ENCODE results near the gene ARHGAP28.

ARHGAP28 gene

GRCh38 chr18:6793455-6793854, 63.9 kb downstream of the ARHGAP28 start:
- H3K27me3 ChIP-seq (ENCODE audit: insufficient read depth, poor library complexity, severe bottlenecking), result no peaks in the 10 kb centered on the region
- DNase-seq (ENCODE audit: low read depth in 1 of 2, low spot score in 1 of 2), result no peak
- TF ChIP-seq REST (IDR thresholded peaks at IDR 0.05; ENCODE audit: insufficient replicate concordance, low read depth) (no peak), GABPA (IDR thresholded peaks at IDR 0.05; ENCODE audit: low read depth) (no peak), POLR2AphosphoS5 (IDR thresholded peaks at IDR 0.05; ENCODE audit: low read depth) (no peak), SPI1 (IDR thresholded peaks at IDR 0.05; ENCODE audit: borderline replicate concordance, low read depth) (no peak)
- TF ChIP-seq, protein P1, sequence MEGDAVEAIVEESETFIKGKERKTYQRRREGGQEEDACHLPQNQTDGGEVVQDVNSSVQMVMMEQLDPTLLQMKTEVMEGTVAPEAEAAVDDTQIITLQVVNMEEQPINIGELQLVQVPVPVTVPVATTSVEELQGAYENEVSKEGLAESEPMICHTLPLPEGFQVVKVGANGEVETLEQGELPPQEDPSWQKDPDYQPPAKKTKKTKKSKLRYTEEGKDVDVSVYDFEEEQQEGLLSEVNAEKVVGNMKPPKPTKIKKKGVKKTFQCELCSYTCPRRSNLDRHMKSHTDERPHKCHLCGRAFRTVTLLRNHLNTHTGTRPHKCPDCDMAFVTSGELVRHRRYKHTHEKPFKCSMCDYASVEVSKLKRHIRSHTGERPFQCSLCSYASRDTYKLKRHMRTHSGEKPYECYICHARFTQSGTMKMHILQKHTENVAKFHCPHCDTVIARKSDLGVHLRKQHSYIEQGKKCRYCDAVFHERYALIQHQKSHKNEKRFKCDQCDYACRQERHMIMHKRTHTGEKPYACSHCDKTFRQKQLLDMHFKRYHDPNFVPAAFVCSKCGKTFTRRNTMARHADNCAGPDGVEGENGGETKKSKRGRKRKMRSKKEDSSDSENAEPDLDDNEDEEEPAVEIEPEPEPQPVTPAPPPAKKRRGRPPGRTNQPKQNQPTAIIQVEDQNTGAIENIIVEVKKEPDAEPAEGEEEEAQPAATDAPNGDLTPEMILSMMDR (IDR thresholded peaks at IDR 0.05; ENCODE audit: insufficient read depth, low read length), result no peak
- H3K4me3 ChIP-seq (replicated peaks; ENCODE audit: insufficient read depth, low read length), result no peak overlapping the region
- H3K27ac ChIP-seq (replicated peaks), result no peak overlapping the region

DNA sequence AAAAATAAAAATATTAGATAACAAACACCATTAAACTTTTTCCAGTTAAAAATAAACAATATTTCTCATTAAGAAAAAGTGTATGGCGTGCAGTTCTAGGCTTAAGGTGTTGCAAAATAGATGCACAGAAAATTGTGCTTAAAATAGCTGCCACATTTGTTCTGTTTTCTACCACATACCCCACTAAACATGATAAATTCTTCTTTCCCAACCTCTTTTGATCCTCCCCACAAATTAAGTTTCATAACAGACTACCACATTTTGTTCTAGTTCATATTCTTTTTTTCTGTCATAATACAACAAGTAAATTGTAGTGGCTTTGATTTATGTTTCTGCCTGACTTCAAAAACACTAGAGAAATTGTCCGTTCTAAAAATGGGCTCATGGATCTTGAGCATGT, 64.5 kb downstream of the ARHGAP28 start:
- H3K27me3 ChIP-seq (ENCODE audit: insufficient read depth, poor library complexity, severe bottlenecking), result no peaks in the 10 kb centered on the region
- TF ChIP-seq POLR2AphosphoS5 (IDR thresholded peaks at IDR 0.05; ENCODE audit: low read depth), result no peak
- TF ChIP-seq GABPA (IDR thresholded peaks at IDR 0.05; ENCODE audit: low read depth), result no peak
- no peak for TF ChIP-seq SPI1 (IDR thresholded peaks at IDR 0.05; ENCODE audit: borderline replicate concordance, low read depth)
- TF ChIP-seq REST (IDR thresholded peaks at IDR 0.05; ENCODE audit: insufficient replicate concordance, low read depth), result no peak
- TF ChIP-seq, protein P1 (IDR thresholded peaks at IDR 0.05; ENCODE audit: insufficient read depth, low read length), result no peak
- H3K4me3 ChIP-seq (replicated peaks; ENCODE audit: insufficient read depth, low read length), result no peak overlapping the region
- H3K27ac ChIP-seq (replicated peaks), result no peak overlapping the region
- no peak for DNase-seq (ENCODE audit: low read depth in 1 of 2, low spot score in 1 of 2)

DNA sequence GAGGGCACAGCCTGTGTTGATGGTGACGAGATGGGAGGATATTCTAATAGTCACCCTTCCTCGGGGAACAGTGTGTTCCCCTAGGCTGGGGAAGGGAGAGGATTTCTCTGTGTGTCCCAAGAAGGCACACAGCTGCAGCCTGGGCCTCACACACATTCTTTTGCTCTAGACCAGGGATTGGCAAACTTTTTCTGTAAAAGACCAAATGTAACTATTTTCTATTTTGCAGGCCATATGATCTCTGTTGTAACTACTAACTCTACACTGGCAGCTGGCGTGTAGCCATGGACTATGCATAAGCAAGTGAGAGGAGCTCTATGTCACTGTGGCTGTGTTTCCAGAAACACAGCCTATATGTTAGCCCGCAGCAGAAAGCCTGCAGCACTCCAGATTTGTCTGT, 65.8 kb downstream of the ARHGAP28 start:
- Histone ChIP-seq H3K27me3 (ENCODE audit: insufficient read depth, poor library complexity, severe bottlenecking) (no peaks in the 10 kb centered on the region), H3K27ac (replicated peaks) (no peak overlapping the region), H3K4me3 (replicated peaks; ENCODE audit: insufficient read depth, low read length) (no peak overlapping the region)
- no peak for DNase-seq (ENCODE audit: low read depth in 1 of 2, low spot score in 1 of 2)
- TF ChIP-seq, protein P1 (IDR thresholded peaks at IDR 0.05; ENCODE audit: insufficient read depth, low read length), result no peak

- TF ChIP-seq POLR2AphosphoS5 (IDR thresholded peaks at IDR 0.05; ENCODE audit: low read depth), result no peak
- no peak for TF ChIP-seq SPI1 (IDR thresholded peaks at IDR 0.05; ENCODE audit: borderline replicate concordance, low read depth)
- TF ChIP-seq, protein P1 (IDR thresholded peaks at IDR 0.05; ENCODE audit: insufficient read depth, low read length), result no peak
- no peak for TF ChIP-seq REST (IDR thresholded peaks at IDR 0.05; ENCODE audit: insufficient replicate concordance, low read depth)
- TF ChIP-seq GABPA (IDR thresholded peaks at IDR 0.05; ENCODE audit: low read depth), result no peak
These were observed 67.0 kb downstream of the ARHGAP28 start for GRCh38 chr18:6796511-6796910.

More at GRCh38 chr18:6796511-6796910, 67.0 kb downstream of the ARHGAP28 start:
- no peaks in the 10 kb centered on the region for H3K27me3 ChIP-seq (ENCODE audit: insufficient read depth, poor library complexity, severe bottlenecking)
- no peak for DNase-seq (ENCODE audit: low read depth in 1 of 2, low spot score in 1 of 2)
- no peak overlapping the region for H3K27ac ChIP-seq (replicated peaks)
- no peak overlapping the region for H3K4me3 ChIP-seq (replicated peaks; ENCODE audit: insufficient read depth, low read length)
